Activated naive CD8-positive, alpha-beta T cell treated with anti-CD3 and anti-CD28 coated beads, Interleukin-2, amount 10 ng/mL, durations not matched to agents 7 days and 5 days (primary cell): Measurements from ENCODE around the gene EXOC6B. TPM values are rescaled to one million over a fixed set of nuclear protein-coding genes. Genes with fewer than 3 reads are reported as not detected.

Experiments
- total RNA-seq, 2 experiments: library from RNA; stranded (reverse); gene quantifications; one replicate each; pipeline ENCODE4 v1.2.3, GENCODE V29; 2021

The EXOC6B gene
- total RNA-seq, 2 experiments from 2014 or later = 20.7 to 22.7 TPM

Other genes starting within 250 kb of the EXOC6B start
- gene SPR, start 61.4 kb upstream of the EXOC6B start, total RNA-seq = under 1 TPM; 0.60 to 0.80 TPM
- not detected for gene EMX1, start 91.5 kb upstream of the EXOC6B start, total RNA-seq
- gene SFXN5, start 245.7 kb upstream of the EXOC6B start, total RNA-seq = 10 to 100 TPM; 11.9 to 13.3 TPM